K562 (cell line): Measurements from ENCODE around the gene OR2M4.

Source experiments
- AFF4 ChIP-seq: sonication (generic); formaldehyde crosslinking; IDR thresholded peaks from 2 replicates; pipeline ENCODE4 v1.8.0; 2023; ENCODE audit warnings: mild to moderate bottlenecking, missing genetic modification reagents
- KDM5B ChIP-seq: fragments of 200-600 bp; sonication (generic); IDR thresholded peaks from 2 replicates; pipeline ENCODE4 v1.6.1; 2012; ENCODE audit warnings: low read depth, mild to moderate bottlenecking, moderate library complexity, low read length, control low read depth, inconsistent platforms; ENCODE audit not compliant: insufficient replicate concordance
- MIER1 ChIP-seq: fragments of 450-650 bp; IDR thresholded peaks from 2 replicates; pipeline ENCODE4 v1.6.1; 2016; ENCODE audit warnings: antibody characterized with exemption, mild to moderate bottlenecking, low read depth
- NFRKB ChIP-seq: fragments of 450-650 bp; IDR thresholded peaks from 2 replicates; pipeline ENCODE4 v1.6.1; 2016; ENCODE audit warnings: low read depth
- NR2C2 ChIP-seq, 2 experiments: fragments of 200-800 bp in 1 of 2; sonication (Bioruptor generic) in 1 of 2; sonication (generic) in 1 of 2; formaldehyde crosslinking in 1 of 2; IDR thresholded peaks; 2 replicates each; pipeline versions ENCODE4 v1.6.1 to v1.8.0; 2016 to 2022; ENCODE audit warnings: mild to moderate bottlenecking in 1 of 2, missing compliant biosample characterization in 1 of 2, missing genetic modification characterization in 1 of 2, missing genetic modification reagents in 1 of 2
- ZNF174 ChIP-seq: fragments of 250-450 bp; sonication (Bioruptor Pico); IDR thresholded peaks from 2 replicates; pipeline ENCODE4 v1.4.0; 2020; ENCODE audit warnings: mild to moderate bottlenecking

- TF ChIP-seq AFF4 (CRISPR knock-in tag), result no peak
- TF ChIP-seq MIER1, result no peak
- no peak for TF ChIP-seq NR2C2 (CRISPR knock-in tag; IDR thresholded peaks at IDR 0.05)
- TF ChIP-seq NR2C2 (tag; IDR thresholded peaks at IDR 0.05), result no peak
- TF ChIP-seq ZNF174 (CRISPR knock-in tag), result no peak
- TF ChIP-seq NFRKB, result no peak
- no peak for TF ChIP-seq KDM5B
These were observed 42.2 kb upstream of the OR2M4 start for GRCh38 chr1:248189026-248189425.
